ENCODE measurements around the gene TMEM198.

Gene TMEM198

GRCh38 chr2:219499058-219499307 is 44.8 kb upstream of the TMEM198 start:
- TF ChIP-seq ZC3H10 (CRISPR knock-in tag; IDR thresholded peaks at IDR 0.05) (no peak), ZFP3 (CRISPR knock-in tag; IDR thresholded peaks at IDR 0.05) (no peak), RARB (CRISPR knock-in tag; IDR thresholded peaks at IDR 0.05) (no peak), TOX (CRISPR knock-in tag; IDR thresholded peaks at IDR 0.05; ENCODE audit: borderline replicate concordance) (no peak), PPARA (CRISPR knock-in tag; IDR thresholded peaks at IDR 0.05; ENCODE audit: borderline replicate concordance) (no peak), ZNF565 (CRISPR knock-in tag; conservative IDR thresholded peaks at IDR 0.05; ENCODE audit: low read depth) (no peak), ESRRG (CRISPR knock-in tag; IDR thresholded peaks at IDR 0.05) (no peak), SNAI2 (CRISPR knock-in tag; IDR thresholded peaks at IDR 0.05) (no peak), BACH2 (CRISPR knock-in tag; IDR thresholded peaks at IDR 0.05; ENCODE audit: borderline replicate concordance) (no peak), TCF4 (CRISPR knock-in tag; IDR thresholded peaks at IDR 0.05; ENCODE audit: borderline replicate concordance) (no peak), GLIS3 (CRISPR knock-in tag; IDR thresholded peaks at IDR 0.05) (no peak), ZNF70 (CRISPR knock-in tag; IDR thresholded peaks at IDR 0.05) (no peak), ARNTL (CRISPR knock-in tag; IDR thresholded peaks at IDR 0.05; ENCODE audit: borderline replicate concordance, low read depth) (no peak), CSRNP3 (CRISPR knock-in tag; IDR thresholded peaks at IDR 0.05) (no peak), ISL1 (CRISPR knock-in tag; IDR thresholded peaks at IDR 0.05) (no peak)
- TF ChIP-seq, protein P1, sequence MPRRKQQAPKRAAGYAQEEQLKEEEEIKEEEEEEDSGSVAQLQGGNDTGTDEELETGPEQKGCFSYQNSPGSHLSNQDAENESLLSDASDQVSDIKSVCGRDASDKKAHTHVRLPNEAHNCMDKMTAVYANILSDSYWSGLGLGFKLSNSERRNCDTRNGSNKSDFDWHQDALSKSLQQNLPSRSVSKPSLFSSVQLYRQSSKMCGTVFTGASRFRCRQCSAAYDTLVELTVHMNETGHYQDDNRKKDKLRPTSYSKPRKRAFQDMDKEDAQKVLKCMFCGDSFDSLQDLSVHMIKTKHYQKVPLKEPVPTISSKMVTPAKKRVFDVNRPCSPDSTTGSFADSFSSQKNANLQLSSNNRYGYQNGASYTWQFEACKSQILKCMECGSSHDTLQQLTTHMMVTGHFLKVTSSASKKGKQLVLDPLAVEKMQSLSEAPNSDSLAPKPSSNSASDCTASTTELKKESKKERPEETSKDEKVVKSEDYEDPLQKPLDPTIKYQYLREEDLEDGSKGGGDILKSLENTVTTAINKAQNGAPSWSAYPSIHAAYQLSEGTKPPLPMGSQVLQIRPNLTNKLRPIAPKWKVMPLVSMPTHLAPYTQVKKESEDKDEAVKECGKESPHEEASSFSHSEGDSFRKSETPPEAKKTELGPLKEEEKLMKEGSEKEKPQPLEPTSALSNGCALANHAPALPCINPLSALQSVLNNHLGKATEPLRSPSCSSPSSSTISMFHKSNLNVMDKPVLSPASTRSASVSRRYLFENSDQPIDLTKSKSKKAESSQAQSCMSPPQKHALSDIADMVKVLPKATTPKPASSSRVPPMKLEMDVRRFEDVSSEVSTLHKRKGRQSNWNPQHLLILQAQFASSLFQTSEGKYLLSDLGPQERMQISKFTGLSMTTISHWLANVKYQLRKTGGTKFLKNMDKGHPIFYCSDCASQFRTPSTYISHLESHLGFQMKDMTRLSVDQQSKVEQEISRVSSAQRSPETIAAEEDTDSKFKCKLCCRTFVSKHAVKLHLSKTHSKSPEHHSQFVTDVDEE (CRISPR knock-in tag; IDR thresholded peaks at IDR 0.05), result no peak

GRCh38 chr2:219499555-219499954 is 44.3 kb upstream of the TMEM198 start:
- TF ChIP-seq, protein P1 (CRISPR knock-in tag; IDR thresholded peaks at IDR 0.05), result no peak
- TF ChIP-seq ZFP30 (CRISPR knock-in tag; IDR thresholded peaks at IDR 0.05) (no peak), ISL1 (CRISPR knock-in tag; IDR thresholded peaks at IDR 0.05) (no peak), ZC3H10 (CRISPR knock-in tag; IDR thresholded peaks at IDR 0.05) (no peak)
- no peak for ATAC-seq

More at GRCh38 chr2:219499058-219499307, 44.8 kb upstream of the TMEM198 start:
- no peak for ATAC-seq

DNA sequence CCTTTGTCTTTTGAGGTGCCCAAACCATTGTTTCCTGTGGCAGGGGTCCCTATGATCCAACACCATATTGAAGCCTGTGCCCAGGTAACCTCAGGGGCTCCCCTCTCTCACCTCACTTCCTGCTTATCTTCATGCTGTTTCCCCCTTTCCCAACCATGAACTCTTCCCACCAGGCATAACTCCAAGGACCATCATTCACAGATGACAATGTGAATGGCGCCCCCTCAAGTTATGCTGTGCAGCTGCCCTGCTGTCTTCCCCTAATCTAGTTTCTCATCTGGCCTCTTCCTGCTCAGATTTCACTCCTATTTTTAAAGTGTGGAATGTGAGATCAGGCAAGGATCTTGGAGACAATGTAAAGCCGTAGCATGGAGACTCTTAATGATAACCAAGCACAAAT is 43.7 kb upstream of the TMEM198 start:
- no peak for TF ChIP-seq ISL1 (CRISPR knock-in tag; IDR thresholded peaks at IDR 0.05)
- no peak for ATAC-seq

DNA sequence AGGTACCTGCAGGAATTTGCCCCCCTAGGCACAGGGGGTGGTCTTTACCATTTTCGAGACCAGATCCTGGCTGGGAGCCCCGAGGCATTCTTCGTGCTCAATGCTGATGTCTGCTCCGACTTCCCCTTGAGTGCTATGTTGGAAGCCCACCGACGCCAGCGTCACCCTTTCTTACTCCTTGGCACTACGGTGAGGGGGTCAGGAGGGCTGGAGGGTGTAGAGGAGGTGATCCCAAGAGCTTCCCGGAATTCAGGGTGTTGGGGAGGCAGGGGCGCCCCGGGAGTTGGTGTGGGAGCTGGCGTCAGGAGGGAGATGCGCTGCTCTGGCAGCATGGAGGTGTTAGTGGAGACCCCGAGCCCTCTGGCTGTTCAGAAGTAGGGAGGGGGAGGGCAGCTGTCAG is 42.0 kb upstream of the TMEM198 start:
- TF ChIP-seq PATZ1 (CRISPR knock-in tag; IDR thresholded peaks at IDR 0.05; ENCODE audit: borderline replicate concordance), result no peak
- TF ChIP-seq ZFP30 (CRISPR knock-in tag; IDR thresholded peaks at IDR 0.05), result no peak
- TF ChIP-seq TOX (CRISPR knock-in tag; IDR thresholded peaks at IDR 0.05; ENCODE audit: borderline replicate concordance), result no peak
- TF ChIP-seq BACH2 (CRISPR knock-in tag; IDR thresholded peaks at IDR 0.05; ENCODE audit: borderline replicate concordance), result no peak
- TF ChIP-seq ZNF8 (CRISPR knock-in tag; IDR thresholded peaks at IDR 0.05), result no peak
- TF ChIP-seq, protein P1 (CRISPR knock-in tag; IDR thresholded peaks at IDR 0.05), result no peak
- no peak for TF ChIP-seq ISL1 (CRISPR knock-in tag; IDR thresholded peaks at IDR 0.05)
- TF ChIP-seq ZNF565 (CRISPR knock-in tag; conservative IDR thresholded peaks at IDR 0.05; ENCODE audit: low read depth), result no peak
- no peak for TF ChIP-seq PPARA (CRISPR knock-in tag; IDR thresholded peaks at IDR 0.05; ENCODE audit: borderline replicate concordance)
- TF ChIP-seq CSDC2 (CRISPR knock-in tag; IDR thresholded peaks at IDR 0.05), result no peak
- TF ChIP-seq GLIS3 (CRISPR knock-in tag; IDR thresholded peaks at IDR 0.05), result no peak
- TF ChIP-seq OSR1 (CRISPR knock-in tag; IDR thresholded peaks at IDR 0.05), result no peak
- TF ChIP-seq ZFP3 (CRISPR knock-in tag; IDR thresholded peaks at IDR 0.05), result no peak
- no peak for TF ChIP-seq CREB5 (CRISPR knock-in tag; IDR thresholded peaks at IDR 0.05; ENCODE audit: low read depth)
- no peak for ATAC-seq
